Measurements from ENCODE around the gene AP5S1. TPM values are rescaled to one million over a fixed set of nuclear protein-coding genes. Genes with fewer than 3 reads are reported as not detected.

Gene AP5S1
- total and polyA plus RNA-seq, 2 of the 13 experiments (the other 11 are each of a cell fraction or from before 2014, with no cell fraction given): 7.9 to 23.2 TPM

DNA sequence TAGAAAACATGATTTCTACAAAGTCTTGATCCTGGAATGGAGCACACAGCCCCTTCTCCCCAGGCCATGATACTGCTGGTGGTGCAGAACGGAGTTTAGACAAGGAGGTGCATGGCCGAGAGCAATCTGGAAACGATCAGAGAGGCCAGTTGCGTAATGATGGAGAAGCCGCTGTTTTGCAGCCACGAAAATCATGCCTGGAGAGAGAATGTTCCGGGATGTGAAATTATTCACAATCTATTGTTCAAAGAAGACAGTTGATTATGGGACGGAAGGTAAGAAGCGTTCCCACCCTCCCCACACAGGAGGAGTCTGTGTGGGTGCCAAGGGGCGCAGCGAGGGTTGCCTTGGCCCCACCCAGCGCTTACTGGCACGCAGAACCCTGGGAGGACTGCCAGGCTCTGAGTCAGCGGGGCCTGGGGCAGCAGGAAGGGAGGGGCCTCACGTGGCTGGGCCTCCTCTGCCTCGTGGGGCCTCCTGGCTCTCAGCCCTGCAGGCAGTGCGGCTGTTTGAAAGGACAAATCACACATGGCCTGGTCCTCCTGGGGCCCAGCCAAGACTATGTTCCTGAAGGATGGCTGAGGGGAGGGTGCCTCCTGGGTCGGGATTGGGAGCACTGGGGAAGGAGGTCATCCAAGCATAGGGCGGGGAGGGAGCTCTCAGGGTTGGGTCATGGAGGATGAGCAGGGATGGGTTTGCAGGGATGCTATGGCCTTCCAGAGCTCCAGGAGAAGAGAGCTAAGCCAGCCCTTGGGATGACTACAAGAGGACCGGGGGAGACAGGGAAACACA, 8.7 kb upstream of the AP5S1 start (continued):
- TF ChIP-seq HMGA1 (CRISPR knock-in tag; conservative IDR thresholded peaks at IDR 0.05) (no peak), GATA4 (IDR thresholded peaks at IDR 0.05; ENCODE audit: borderline replicate concordance, low read depth) (peak; percentile 20; the same call in 1 of the 2 replicates), ZNF446 (CRISPR knock-in tag; IDR thresholded peaks at IDR 0.05) (peak; percentile 65; the same call in 1 of the 2 replicates), ZNF251 (CRISPR knock-in tag; IDR thresholded peaks at IDR 0.05) (no peak; the same call in 1 of the 2 replicates), ZEB1 (IDR thresholded peaks at IDR 0.05; ENCODE audit: insufficient replicate concordance, low read depth) (no peak), YEATS4 (CRISPR knock-in tag; IDR thresholded peaks at IDR 0.05; ENCODE audit: borderline replicate concordance) (peak; percentile 92), ZNF33A (CRISPR knock-in tag; IDR thresholded peaks at IDR 0.05; ENCODE audit: borderline replicate concordance) (no peak), XRCC5 (optimal IDR thresholded peaks at IDR 0.05; ENCODE audit: low read length) (peak; percentile 94), ZNF879 (CRISPR knock-in tag; IDR thresholded peaks at IDR 0.05) (no peak; the same call in 1 of the 2 replicates), REL (CRISPR knock-in tag; conservative IDR thresholded peaks at IDR 0.05) (peak; percentile 87; the same call in 1 of the 2 replicates), ZNF292 (CRISPR knock-in tag; IDR thresholded peaks at IDR 0.05; ENCODE audit: borderline replicate concordance, low read depth) (peak; percentile 98), ZNF546 (CRISPR knock-in tag; conservative IDR thresholded peaks at IDR 0.05) (peak; percentile 97), BCL6 (CRISPR knock-in tag; IDR thresholded peaks at IDR 0.05) (peak; percentile 81), STAT5B (CRISPR knock-in tag; IDR thresholded peaks at IDR 0.05) (peak; percentile 15; the same call in 1 of the 2 replicates), JARID2 (CRISPR knock-in tag; IDR thresholded peaks at IDR 0.05; ENCODE audit: insufficient replicate concordance) (no peak), SUZ12 (IDR thresholded peaks at IDR 0.05; ENCODE audit: low read depth, low read length) (no peak), ZNF274 (CRISPR knock-in tag; IDR thresholded peaks at IDR 0.05) (peak; percentile 99), ZSCAN22 (CRISPR knock-in tag; IDR thresholded peaks at IDR 0.05) (0 out of 2 replicates have a peak, but pooled peaks have one; percentile 64), ZFP37 (CRISPR knock-in tag; IDR thresholded peaks at IDR 0.05; ENCODE audit: borderline replicate concordance) (peak; percentile 99), MBNL3 (CRISPR knock-in tag; conservative IDR thresholded peaks at IDR 0.05) (no peak), PRMT3 (CRISPR knock-in tag; IDR thresholded peaks at IDR 0.05; ENCODE audit: borderline replicate concordance, low read depth) (no peak; the same call in 1 of the 2 replicates), SIX1 (CRISPR knock-in tag; IDR thresholded peaks at IDR 0.05; ENCODE audit: borderline replicate concordance) (peak; percentile 3; the same call in 1 of the 2 replicates), ZNF850 (CRISPR knock-in tag; conservative IDR thresholded peaks at IDR 0.05) (no peak)
- TF ChIP-seq, protein P1, sequence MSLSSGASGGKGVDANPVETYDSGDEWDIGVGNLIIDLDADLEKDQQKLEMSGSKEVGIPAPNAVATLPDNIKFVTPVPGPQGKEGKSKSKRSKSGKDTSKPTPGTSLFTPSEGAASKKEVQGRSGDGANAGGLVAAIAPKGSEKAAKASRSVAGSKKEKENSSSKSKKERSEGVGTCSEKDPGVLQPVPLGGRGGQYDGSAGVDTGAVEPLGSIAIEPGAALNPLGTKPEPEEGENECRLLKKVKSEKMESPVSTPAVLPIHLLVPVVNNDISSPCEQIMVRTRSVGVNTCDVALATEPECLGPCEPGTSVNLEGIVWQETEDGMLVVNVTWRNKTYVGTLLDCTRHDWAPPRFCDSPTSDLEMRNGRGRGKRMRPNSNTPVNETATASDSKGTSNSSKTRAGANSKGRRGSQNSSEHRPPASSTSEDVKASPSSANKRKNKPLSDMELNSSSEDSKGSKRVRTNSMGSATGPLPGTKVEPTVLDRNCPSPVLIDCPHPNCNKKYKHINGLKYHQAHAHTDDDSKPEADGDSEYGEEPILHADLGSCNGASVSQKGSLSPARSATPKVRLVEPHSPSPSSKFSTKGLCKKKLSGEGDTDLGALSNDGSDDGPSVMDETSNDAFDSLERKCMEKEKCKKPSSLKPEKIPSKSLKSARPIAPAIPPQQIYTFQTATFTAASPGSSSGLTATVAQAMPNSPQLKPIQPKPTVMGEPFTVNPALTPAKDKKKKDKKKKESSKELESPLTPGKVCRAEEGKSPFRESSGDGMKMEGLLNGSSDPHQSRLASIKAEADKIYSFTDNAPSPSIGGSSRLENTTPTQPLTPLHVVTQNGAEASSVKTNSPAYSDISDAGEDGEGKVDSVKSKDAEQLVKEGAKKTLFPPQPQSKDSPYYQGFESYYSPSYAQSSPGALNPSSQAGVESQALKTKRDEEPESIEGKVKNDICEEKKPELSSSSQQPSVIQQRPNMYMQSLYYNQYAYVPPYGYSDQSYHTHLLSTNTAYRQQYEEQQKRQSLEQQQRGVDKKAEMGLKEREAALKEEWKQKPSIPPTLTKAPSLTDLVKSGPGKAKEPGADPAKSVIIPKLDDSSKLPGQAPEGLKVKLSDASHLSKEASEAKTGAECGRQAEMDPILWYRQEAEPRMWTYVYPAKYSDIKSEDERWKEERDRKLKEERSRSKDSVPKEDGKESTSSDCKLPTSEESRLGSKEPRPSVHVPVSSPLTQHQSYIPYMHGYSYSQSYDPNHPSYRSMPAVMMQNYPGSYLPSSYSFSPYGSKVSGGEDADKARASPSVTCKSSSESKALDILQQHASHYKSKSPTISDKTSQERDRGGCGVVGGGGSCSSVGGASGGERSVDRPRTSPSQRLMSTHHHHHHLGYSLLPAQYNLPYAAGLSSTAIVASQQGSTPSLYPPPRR (CRISPR knock-in tag; IDR thresholded peaks at IDR 0.05; ENCODE audit: borderline replicate concordance): peak; percentile 75
- TF ChIP-seq, protein P2, sequence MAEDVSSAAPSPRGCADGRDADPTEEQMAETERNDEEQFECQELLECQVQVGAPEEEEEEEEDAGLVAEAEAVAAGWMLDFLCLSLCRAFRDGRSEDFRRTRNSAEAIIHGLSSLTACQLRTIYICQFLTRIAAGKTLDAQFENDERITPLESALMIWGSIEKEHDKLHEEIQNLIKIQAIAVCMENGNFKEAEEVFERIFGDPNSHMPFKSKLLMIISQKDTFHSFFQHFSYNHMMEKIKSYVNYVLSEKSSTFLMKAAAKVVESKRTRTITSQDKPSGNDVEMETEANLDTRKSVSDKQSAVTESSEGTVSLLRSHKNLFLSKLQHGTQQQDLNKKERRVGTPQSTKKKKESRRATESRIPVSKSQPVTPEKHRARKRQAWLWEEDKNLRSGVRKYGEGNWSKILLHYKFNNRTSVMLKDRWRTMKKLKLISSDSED (CRISPR knock-in tag; IDR thresholded peaks at IDR 0.05): no peak

All from HepG2 (cell line).